ENCODE data around the gene CYP46A1.

Gene CYP46A1

DNA sequence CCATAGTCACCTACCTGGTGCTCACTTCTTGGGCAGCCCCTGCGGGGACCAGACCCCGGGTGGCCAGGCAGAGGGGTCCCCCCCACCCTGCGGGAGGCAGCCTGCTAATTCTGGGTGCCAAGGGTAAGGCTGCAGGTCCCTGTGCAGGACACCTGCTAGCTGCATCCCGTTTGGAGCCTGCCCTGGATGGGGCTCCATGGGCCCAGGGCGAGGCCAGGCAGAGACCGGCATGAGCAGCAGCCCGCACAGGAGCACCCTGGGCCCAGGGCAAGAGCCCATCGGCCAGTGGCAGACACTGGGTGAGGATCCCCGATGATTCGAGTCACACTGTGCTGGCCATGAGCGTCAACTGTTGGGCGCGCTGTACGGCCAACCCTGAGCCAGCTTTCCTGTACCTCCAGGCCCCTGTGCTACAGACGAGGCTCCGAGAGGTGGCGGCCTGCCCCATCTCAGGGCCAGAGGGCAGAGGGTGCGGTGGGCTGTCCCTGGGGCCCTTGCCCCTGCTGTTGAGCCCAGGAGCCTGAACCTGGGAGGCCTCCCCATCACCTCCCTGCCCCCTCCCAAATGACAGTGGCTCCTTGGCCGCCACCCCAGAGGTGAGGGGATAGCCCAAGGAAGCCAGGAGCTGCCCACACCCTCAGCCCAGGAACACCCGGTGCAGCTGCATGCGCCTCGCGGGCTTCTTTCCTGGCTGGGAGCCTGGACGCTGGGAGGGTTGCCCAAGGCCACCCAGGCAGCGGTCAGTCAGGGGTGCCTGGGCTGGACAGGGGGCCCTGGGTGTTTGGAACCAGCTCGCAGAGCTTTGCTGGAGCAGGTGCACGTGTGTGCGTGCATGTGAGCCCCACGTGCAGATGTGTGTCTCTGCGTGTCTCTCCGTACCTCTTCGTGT lies 47.7 kb downstream of the CYP46A1 start:
- DNase-seq, result no peak

- DNase-seq, result no peak
These were observed 48.5 kb downstream of the CYP46A1 start for GRCh38 chr14:99732436-99733210.

DNA sequence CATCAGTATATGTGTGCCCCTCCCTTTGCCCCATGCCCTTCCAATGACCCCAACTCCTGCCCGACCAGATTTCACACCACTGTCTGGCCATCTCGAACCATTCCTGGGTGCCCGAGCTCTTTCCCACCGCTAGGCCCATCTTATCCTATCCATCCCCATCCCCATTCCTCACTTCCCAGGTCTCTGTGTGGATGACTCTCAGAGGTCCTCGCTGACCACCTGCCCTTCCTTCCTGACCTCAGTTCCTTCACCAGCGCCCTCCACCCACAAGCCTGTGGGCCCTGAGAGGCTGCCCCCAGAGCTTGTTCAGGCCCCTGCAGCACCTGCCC lies 49.1 kb downstream of the CYP46A1 start:
- no peak for DNase-seq

DNA sequence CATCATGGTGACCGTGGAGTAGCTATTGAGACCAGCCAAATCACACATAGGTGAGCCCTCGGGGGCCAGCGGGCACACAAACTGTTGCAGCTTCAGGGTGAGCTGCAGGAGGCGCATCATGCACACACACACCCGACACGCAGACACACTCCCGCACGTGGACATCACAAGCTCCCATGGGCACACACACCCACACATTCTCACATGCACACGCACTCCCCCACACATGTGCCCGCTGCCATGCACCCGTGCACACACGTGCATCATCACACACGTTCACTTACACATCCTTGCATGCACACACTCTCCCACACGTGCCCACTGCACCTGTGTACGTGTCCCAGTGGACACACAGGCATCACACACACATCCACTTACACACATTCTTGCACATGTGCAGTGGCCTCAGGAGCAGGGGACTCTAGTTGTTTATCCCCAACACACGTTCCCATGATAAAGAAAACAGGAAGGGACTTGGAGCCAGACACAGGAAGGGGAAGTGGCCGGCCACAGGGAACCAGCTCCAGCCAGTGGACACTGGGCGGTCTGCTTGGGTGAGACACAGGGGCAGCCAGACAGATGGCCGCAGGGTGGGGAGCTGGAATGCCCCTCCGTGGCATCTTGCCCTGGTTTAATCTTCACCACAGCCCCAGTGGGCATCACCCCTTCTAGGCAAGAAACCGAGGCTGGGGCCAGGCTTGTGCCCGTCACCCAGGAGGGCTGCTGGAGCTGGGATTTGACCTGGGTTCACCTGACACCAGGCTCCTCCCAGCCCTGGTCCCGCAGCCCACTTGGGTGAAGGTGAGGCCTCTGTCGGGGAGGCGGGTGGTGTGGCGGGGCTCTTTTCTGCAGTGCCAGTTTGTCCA lies 49.7 kb downstream of the CYP46A1 start:
- DNase-seq, result no peak

DNA sequence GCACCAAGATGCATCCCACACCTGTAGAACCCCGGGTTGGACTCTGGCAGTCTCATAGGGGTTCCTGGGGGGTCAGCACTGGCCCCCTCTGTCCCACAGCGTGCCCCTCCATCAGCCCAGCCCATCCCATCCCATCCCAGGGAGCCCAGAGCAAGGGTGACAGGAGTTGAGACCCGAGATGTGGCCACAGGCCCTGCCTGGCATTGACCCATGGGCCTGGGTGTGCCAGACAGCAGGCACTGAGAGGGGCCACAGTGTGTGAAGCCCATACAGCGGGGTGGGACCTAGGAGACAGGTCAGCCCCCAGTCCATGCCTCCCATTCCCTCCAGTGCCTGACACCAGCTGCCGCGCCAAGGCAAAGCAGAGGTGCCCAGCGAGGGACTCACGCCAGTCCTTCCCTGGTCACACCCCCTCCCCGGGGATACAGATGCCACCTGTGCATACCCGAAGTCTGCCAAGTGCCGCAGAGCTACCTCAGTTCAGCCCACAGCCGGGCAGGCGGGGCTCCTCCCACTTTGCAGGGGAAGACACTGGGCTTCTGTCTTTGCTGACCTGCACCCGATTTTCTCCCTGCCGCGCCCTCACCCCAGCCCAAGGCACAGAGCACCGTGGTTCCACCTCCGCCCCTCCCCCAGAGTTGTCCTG lies 50.4 kb downstream of the CYP46A1 start:
- no peak for DNase-seq

- no peak for DNase-seq
These were observed 51.4 kb downstream of the CYP46A1 start for GRCh38 chr14:99735189-99736135.

DNA sequence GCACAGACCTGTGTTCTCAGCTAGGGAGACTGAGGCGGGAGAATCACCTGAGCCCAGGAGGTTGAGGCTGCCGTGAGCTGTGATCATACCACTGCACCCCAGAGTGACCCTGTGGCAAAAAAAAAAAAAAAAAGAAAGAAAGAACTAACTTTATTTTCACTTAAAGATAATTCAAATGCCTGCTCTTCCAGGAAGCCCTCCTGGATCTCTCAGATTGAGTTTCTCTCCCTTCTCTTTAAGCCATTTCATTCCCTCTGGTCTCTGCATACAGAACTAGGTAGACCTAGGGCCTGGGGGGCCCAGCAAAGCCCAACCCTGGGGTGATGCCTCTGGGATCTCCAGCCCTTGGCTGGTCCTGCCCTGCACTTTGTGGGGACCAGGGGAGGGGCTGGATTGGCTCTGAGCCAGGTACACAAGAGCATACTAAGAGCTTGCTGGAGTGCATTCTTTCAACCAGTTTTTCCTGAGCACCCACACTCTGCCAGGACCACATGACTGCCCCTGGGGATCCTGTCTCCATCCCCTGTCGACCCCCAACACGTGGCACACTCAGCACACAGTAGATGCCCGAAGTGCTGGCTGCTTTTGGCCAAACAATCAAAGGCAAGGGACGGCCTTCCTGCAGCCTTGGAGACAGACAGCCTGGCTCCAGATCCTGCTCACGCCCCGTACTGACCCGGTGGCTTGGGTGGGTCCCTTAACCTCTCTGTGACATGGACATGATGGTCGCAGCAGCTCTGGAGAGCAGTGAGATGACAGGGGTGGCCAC lies 52.7 kb downstream of the CYP46A1 start:
- DNase-seq, result no peak

GRCh38 chr14:99737451-99737951 lies 53.4 kb downstream of the CYP46A1 start:
- DNase-seq, result no peak

DNA sequence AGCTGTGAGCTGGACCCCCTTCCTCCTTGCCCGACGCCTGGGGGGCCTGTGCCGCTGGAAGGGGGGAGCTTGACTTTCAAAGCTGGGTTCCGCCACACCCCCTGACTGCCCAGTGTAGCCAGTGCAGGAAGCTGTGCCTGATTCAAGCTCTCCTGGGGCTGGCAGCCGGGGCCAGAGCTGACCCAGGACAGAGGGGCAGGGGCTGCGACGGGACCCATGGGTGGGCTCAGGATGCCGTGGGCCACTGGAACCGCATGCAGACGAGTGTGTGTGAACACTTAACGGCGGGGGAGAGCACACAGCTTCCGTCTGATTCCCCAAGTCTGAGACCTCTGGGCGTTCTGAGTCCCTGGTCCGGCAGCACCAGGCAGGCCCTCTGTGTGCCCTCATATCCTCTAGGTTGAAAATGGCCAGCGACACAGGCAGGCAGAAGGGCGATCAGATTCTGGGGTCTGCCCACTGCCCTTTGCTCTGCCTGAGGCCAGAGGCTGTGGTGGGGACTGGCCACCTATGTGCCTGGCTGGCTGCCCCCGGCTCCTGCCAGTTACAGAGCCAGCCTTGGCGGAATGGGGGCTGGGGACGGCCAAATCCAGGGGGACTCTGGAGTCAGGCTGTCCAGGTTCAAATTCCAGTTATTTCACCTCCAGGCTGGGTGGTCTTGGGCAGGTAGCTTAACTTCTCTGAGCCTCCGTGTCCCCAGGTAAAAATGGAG lies 54.0 kb downstream of the CYP46A1 start:
- no peak for DNase-seq

GRCh38 chr14:99740411-99740810 lies 56.3 kb downstream of the CYP46A1 start:
- DNase-seq, result no peak

DNA sequence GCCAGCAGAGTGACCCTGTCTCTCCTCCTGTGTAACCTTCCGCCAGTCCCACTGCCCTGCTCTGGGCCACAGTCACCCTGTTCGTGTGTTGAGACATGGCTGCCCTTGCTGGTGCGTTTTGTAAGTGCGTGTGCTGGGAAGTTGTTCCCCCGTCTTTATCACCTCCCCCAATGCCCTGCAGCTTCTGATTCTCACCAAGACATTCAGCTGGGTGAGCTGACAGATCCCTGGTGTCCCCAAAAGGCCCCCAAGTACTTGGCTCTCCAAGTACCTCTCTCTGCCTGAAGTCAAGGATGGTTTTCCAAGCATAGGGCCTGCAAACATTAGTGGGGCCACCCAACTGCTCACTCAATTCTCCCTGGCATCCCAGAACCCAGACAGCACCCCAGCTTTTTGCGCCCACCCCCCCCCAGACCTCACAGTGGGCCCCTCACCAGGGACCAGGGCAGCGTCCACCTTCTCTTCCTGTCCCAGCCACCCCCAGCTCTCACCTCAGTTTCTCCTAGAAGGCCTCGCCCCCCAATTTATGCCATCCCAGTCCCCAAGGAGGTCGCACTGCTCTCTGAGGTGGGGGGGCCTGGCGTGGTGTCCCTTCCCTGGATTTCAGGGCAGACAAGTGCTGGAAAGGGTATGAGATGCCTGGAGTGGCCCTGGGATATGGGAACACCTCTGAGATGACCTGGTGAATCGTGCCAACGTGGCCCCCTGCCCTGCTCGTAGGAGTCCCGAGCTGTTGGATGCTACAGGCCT lies 57.3 kb downstream of the CYP46A1 start:
- DNase-seq, result no peak

- no peak for DNase-seq
These were observed 58.0 kb downstream of the CYP46A1 start for GRCh38 chr14:99742074-99742473.

DNA sequence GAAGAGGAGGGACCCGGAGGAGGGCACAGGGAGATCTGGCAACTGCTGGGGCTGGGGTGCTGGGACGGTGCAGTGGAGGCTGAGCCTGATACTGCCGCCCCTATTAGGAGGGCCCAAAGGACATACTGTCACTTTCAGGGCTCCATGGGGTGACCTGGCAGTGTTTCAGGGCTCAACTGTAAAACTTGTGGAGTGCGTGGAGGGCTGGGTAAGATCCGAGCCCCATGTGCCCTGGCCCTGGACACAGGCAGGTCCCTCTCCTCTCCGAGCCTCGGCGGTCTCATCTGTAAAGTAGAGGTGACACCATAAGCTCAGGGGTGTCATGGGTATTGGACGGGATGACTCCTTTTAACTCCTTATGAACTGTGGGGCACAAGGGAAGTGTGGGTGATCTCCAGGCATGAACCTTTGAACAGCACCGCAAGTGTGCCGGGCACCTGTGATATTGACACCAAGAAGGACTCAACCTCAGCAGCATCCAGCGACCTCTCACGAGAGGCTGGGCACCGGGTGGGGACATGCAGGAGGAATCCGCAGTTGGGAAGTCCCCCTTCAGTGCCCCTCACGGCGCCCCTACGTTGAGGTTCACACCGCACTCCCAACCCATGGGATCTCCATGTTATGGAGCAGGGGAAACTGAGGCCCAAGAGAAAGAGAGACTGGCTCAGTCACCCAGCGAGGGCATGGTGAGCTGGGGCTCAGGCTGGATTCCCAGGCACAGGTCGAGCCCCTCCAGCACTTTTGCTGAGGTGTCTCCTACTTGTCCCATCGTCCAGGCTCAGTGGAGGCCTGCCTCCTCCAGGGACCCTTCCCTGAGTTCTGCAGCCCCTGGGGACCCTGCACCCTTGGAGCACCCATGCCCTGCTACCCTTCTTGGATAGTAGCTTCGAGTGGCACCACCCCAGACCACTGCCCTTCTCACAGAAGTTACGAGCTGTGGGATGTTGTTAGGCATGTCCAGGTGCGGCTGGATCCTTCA lies 58.7 kb downstream of the CYP46A1 start:
- DNase-seq, result no peak

- no peak for DNase-seq
These were observed 60.2 kb downstream of the CYP46A1 start for GRCh38 chr14:99744199-99744872.

DNA sequence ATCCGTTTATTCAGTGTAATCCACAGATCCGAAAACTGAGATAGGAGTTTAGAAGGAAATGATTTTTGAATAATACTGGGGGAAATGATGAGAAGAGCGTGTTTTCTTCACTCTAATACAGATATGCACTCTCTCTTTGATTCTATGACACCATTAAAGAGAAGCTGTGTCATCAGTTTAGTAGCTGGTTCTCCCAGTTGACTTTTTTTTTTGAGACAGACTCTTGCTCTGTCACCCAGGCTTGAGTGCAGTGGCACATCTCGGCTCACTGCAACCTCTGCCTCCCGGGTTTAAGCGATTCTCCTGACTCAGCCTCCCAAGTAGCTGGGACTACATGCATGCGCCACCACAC lies 60.8 kb downstream of the CYP46A1 start:
- DNase-seq, result no peak

GRCh38 chr14:99745307-99745951 lies 61.3 kb downstream of the CYP46A1 start:
- DNase-seq, result no peak

- DNase-seq, result no peak
These were observed 63.1 kb downstream of the CYP46A1 start for GRCh38 chr14:99747167-99747566.
